GM23338 (cell line): ENCODE measurements around the gene STAT1. TPM values are rescaled to one million over a fixed set of nuclear protein-coding genes. Genes with fewer than 3 reads are reported as not detected.

Experiments
- EZH2 ChIP-seq: fragments of 200-600 bp; sonication (generic); IDR thresholded peaks from one replicate; pipeline ENCODE4 v1.8.0; 2017; ENCODE audit warnings: antibody characterized with exemption, mild to moderate bottlenecking, low read depth; ENCODE audit not compliant: unreplicated experiment
- polyA plus RNA-seq: library from polyadenylated mRNA; unstranded; fragments of >200 nt; fragmentation: Nextera tagmentation; extraction: Ambion mirVana; gene quantifications from 2 replicates; pipeline ENCODE4 v1.2.1, GENCODE V29; 2016
- total RNA-seq: library from RNA; depleted of rRNA; stranded (reverse); fragments of >200 nt; shearing (Covaris generic); gene quantifications from 2 replicates; pipeline ENCODE4 v1.2.3, GENCODE V29; 2014
- TF ChIP-seq, protein P1 (sequence below): fragments of 250-450 bp; sonication (Bioruptor Pico); IDR thresholded peaks from 2 replicates; pipeline ENCODE4 v1.5.0; 2020; ENCODE audit warnings: mild to moderate bottlenecking, moderate library complexity
- TF ChIP-seq, protein P2 (sequence below): IDR thresholded peaks from one replicate; pipeline ENCODE4 v1.6.1; 2018; ENCODE audit warnings: antibody characterized with exemption; ENCODE audit not compliant: unreplicated experiment

The STAT1 gene
- total and polyA plus RNA-seq, 2 experiments from 2014 or later: 15.1 to 47.4 TPM

DNA sequence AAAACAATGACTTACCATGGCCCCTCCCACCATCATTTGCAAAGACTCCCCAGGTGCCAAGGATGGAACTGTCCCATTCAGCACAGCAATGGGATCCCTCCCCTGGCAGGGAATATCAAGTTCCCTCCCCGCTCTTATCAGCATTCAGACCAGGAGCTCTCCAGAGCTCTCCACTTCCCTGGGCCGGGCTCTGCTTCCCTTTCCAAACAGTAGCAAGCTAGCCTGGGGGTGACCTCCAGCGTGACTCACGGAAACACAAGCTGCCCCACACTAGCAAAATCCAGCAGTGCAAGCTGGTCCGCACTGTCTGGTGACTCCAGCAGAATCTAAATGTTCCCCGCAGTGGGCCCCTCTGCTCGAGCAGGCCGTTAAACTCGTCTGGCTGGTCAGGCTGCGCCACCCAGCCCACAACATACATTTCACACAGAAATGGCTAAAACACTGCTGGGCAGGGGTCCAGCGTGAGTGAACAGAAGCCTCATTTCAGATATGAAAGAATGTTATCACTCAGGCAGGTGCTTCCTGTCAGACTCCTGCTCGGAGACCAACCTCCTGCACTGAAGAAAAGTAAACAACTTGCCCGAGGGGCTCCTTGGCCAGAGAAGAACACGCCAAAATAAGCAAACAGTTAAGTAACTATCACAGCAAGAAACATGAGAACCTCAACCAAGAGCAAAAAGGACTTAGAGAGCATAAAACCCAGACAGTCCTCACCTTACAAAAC, 33.9 kb downstream of the STAT1 start (continued):
- TF ChIP-seq, protein P1, sequence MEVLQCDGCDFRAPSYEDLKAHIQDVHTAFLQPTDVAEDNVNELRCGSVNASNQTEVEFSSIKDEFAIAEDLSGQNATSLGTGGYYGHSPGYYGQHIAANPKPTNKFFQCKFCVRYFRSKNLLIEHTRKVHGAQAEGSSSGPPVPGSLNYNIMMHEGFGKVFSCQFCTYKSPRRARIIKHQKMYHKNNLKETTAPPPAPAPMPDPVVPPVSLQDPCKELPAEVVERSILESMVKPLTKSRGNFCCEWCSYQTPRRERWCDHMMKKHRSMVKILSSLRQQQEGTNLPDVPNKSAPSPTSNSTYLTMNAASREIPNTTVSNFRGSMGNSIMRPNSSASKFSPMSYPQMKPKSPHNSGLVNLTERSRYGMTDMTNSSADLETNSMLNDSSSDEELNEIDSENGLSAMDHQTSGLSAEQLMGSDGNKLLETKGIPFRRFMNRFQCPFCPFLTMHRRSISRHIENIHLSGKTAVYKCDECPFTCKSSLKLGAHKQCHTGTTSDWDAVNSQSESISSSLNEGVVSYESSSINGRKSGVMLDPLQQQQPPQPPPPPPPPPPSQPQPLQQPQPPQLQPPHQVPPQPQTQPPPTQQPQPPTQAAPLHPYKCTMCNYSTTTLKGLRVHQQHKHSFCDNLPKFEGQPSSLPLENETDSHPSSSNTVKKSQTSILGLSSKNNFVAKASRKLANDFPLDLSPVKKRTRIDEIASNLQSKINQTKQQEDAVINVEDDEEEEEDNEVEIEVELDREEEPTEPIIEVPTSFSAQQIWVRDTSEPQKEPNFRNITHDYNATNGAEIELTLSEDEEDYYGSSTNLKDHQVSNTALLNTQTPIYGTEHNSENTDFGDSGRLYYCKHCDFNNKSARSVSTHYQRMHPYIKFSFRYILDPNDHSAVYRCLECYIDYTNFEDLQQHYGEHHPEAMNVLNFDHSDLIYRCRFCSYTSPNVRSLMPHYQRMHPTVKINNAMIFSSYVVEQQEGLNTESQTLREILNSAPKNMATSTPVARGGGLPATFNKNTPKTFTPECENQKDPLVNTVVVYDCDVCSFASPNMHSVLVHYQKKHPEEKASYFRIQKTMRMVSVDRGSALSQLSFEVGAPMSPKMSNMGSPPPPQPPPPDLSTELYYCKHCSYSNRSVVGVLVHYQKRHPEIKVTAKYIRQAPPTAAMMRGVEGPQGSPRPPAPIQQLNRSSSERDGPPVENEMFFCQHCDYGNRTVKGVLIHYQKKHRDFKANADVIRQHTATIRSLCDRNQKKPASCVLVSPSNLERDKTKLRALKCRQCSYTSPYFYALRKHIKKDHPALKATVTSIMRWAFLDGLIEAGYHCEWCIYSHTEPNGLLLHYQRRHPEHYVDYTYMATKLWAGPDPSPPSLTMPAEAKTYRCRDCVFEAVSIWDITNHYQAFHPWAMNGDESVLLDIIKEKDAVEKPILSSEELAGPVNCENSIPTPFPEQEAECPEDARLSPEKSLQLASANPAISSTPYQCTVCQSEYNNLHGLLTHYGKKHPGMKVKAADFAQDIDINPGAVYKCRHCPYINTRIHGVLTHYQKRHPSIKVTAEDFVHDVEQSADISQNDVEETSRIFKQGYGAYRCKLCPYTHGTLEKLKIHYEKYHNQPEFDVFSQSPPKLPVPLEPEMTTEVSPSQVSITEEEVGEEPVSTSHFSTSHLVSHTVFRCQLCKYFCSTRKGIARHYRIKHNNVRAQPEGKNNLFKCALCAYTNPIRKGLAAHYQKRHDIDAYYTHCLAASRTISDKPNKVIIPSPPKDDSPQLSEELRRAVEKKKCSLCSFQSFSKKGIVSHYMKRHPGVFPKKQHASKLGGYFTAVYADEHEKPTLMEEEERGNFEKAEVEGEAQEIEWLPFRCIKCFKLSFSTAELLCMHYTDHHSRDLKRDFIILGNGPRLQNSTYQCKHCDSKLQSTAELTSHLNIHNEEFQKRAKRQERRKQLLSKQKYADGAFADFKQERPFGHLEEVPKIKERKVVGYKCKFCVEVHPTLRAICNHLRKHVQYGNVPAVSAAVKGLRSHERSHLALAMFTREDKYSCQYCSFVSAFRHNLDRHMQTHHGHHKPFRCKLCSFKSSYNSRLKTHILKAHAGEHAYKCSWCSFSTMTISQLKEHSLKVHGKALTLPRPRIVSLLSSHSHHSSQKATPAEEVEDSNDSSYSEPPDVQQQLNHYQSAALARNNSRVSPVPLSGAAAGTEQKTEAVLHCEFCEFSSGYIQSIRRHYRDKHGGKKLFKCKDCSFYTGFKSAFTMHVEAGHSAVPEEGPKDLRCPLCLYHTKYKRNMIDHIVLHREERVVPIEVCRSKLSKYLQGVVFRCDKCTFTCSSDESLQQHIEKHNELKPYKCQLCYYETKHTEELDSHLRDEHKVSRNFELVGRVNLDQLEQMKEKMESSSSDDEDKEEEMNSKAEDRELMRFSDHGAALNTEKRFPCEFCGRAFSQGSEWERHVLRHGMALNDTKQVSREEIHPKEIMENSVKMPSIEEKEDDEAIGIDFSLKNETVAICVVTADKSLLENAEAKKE (CRISPR knock-in tag): no peak
- TF ChIP-seq, protein P2, sequence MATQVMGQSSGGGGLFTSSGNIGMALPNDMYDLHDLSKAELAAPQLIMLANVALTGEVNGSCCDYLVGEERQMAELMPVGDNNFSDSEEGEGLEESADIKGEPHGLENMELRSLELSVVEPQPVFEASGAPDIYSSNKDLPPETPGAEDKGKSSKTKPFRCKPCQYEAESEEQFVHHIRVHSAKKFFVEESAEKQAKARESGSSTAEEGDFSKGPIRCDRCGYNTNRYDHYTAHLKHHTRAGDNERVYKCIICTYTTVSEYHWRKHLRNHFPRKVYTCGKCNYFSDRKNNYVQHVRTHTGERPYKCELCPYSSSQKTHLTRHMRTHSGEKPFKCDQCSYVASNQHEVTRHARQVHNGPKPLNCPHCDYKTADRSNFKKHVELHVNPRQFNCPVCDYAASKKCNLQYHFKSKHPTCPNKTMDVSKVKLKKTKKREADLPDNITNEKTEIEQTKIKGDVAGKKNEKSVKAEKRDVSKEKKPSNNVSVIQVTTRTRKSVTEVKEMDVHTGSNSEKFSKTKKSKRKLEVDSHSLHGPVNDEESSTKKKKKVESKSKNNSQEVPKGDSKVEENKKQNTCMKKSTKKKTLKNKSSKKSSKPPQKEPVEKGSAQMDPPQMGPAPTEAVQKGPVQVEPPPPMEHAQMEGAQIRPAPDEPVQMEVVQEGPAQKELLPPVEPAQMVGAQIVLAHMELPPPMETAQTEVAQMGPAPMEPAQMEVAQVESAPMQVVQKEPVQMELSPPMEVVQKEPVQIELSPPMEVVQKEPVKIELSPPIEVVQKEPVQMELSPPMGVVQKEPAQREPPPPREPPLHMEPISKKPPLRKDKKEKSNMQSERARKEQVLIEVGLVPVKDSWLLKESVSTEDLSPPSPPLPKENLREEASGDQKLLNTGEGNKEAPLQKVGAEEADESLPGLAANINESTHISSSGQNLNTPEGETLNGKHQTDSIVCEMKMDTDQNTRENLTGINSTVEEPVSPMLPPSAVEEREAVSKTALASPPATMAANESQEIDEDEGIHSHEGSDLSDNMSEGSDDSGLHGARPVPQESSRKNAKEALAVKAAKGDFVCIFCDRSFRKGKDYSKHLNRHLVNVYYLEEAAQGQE: no peak
- TF ChIP-seq EZH2: no peak
